ENCODE results near the gene ODAD4.
"Not testable (repeated sequence)": the region's sequence is repeated elsewhere in the genome, so short reads cannot be mapped to it uniquely, and the experiment has no call there.

Gene ODAD4

GRCh38 chr17:42002175-42002791 lies 71.9 kb downstream of the ODAD4 start:
- Histone ChIP-seq H3K4me1 (ENCODE audit: low read length) (peaks cover 11% of the 10 kb centered on the region), H2AFZ (ENCODE audit: low read depth, low read length) (no peak overlapping the region), H3K27me3 (ENCODE audit: low read depth, low read length) (no peaks in the 10 kb centered on the region), H3K27ac (ENCODE audit: low read length) (no peak overlapping the region), H3K4me2 (ENCODE audit: low read length) (no peak overlapping the region), H3K36me3 (replicated peaks; ENCODE audit: low read depth, low read length) (peaks cover 38% of the 10 kb centered on the region), H3K9me3 (ENCODE audit: insufficient read depth, low read length) (no peaks in the 10 kb centered on the region), H3K79me2 (ENCODE audit: low read length) (peaks cover 69% of the 10 kb centered on the region), H4K20me1 (ENCODE audit: insufficient read depth, low read length) (peaks cover 35% of the 10 kb centered on the region), H3K4me3 (ENCODE audit: low read length) (no peak overlapping the region), H3K9ac (ENCODE audit: low read length) (no peak overlapping the region)
- TF ChIP-seq EZH2phosphoT487 (IDR thresholded peaks at IDR 0.05; ENCODE audit: low read depth), result no peak
- TF ChIP-seq, protein P1, sequence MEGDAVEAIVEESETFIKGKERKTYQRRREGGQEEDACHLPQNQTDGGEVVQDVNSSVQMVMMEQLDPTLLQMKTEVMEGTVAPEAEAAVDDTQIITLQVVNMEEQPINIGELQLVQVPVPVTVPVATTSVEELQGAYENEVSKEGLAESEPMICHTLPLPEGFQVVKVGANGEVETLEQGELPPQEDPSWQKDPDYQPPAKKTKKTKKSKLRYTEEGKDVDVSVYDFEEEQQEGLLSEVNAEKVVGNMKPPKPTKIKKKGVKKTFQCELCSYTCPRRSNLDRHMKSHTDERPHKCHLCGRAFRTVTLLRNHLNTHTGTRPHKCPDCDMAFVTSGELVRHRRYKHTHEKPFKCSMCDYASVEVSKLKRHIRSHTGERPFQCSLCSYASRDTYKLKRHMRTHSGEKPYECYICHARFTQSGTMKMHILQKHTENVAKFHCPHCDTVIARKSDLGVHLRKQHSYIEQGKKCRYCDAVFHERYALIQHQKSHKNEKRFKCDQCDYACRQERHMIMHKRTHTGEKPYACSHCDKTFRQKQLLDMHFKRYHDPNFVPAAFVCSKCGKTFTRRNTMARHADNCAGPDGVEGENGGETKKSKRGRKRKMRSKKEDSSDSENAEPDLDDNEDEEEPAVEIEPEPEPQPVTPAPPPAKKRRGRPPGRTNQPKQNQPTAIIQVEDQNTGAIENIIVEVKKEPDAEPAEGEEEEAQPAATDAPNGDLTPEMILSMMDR (IDR thresholded peaks at IDR 0.05; ENCODE audit: low read depth, low read length), result no peak

DNA sequence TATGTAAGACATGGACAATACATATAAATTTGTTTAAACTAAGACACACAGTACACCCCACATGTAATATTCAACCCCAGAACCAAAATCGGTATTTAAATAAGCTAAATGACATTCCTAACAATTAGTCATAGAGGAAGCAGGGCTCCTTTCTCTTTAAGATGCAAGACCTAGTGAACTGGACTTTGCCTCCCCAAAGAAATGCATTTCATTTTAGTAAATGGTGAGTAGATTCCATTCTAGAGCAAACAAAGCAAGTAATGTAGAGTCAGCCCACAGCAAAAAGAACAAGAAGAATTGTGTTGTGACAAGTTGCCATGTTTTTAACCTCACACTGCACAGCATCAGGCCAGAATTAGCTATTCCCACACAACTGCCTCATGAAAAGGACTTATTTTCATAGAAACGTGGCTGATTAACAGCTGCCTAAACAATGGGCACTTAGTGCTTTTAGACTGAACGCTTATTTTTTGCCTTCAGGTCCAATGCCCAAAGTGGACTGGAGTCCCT lies 72.4 kb downstream of the ODAD4 start:
- Histone ChIP-seq H3K4me2 (ENCODE audit: low read length) (no peak overlapping the region), H3K4me1 (ENCODE audit: low read length) (peaks cover 5% of the 10 kb centered on the region; the same call in 1 of the 2 replicates), H3K9ac (ENCODE audit: low read length) (no peak overlapping the region), H4K20me1 (ENCODE audit: insufficient read depth, low read length) (peaks cover 37% of the 10 kb centered on the region), H3K79me2 (ENCODE audit: low read length) (peaks cover 75% of the 10 kb centered on the region), H3K36me3 (replicated peaks; ENCODE audit: low read depth, low read length) (peaks cover 36% of the 10 kb centered on the region), H3K27ac (ENCODE audit: low read length) (no peak overlapping the region), H3K27me3 (ENCODE audit: low read depth, low read length) (no peaks in the 10 kb centered on the region), H2AFZ (ENCODE audit: low read depth, low read length) (no peak overlapping the region), H3K4me3 (ENCODE audit: low read length) (no peak overlapping the region), H3K9me3 (ENCODE audit: insufficient read depth, low read length) (no peaks in the 10 kb centered on the region)
- TF ChIP-seq, protein P1 (IDR thresholded peaks at IDR 0.05; ENCODE audit: low read depth, low read length), result no peak
- no peak for TF ChIP-seq EZH2phosphoT487 (IDR thresholded peaks at IDR 0.05; ENCODE audit: low read depth)

DNA sequence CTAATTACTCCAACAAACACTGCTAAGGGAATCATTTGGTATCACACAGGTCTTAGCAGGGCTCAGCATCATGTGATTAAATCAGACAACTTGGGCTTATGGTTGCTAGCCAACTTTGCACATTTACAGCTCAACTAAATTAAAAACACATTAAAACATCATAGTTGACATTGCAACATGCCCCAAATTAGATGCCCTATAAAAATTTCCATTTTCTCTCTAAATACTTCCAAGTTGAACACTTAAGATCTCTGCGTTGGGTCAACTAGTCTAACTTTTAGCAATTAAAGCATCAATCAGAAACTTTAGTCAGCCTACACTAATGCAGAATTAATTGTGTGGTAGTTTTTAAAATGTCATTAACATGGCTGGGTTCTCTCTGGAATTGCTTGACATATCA lies 74.7 kb downstream of the ODAD4 start:
- H3K36me3 ChIP-seq (replicated peaks; ENCODE audit: low read depth, low read length), result peaks cover 29% of the 10 kb centered on the region
- H3K4me2 ChIP-seq (ENCODE audit: low read length), result no peak overlapping the region
- H3K27ac ChIP-seq (ENCODE audit: low read length), result no peak overlapping the region

GRCh38 chr17:42009170-42009569 lies 78.8 kb downstream of the ODAD4 start:
- no peaks in the 10 kb centered on the region for H3K4me1 ChIP-seq (ENCODE audit: low read length)
- no peak overlapping the region for H3K4me3 ChIP-seq (ENCODE audit: low read length)
- H3K79me2 ChIP-seq (ENCODE audit: low read length), result peaks cover 98% of the 10 kb centered on the region
- no peaks in the 10 kb centered on the region for H3K9me3 ChIP-seq (ENCODE audit: insufficient read depth, low read length)
- no peak overlapping the region for H3K4me2 ChIP-seq (ENCODE audit: low read length)
- H3K36me3 ChIP-seq (replicated peaks; ENCODE audit: low read depth, low read length), result peaks cover 3% of the 10 kb centered on the region
- no peak overlapping the region for H2AFZ ChIP-seq (ENCODE audit: low read depth, low read length)
- H3K9ac ChIP-seq (ENCODE audit: low read length), result no peak overlapping the region
- no peaks in the 10 kb centered on the region for H3K27me3 ChIP-seq (ENCODE audit: low read depth, low read length)
- H3K27ac ChIP-seq (ENCODE audit: low read length), result no peak overlapping the region
- H4K20me1 ChIP-seq (ENCODE audit: insufficient read depth, low read length), result peaks cover 66% of the 10 kb centered on the region
- TF ChIP-seq, protein P1 (IDR thresholded peaks at IDR 0.05; ENCODE audit: low read depth, low read length), result peak; percentile 59
- no peak for TF ChIP-seq EZH2phosphoT487 (IDR thresholded peaks at IDR 0.05; ENCODE audit: low read depth)

More for the DNA sequence above, 74.7 kb downstream of the ODAD4 start:
- Histone ChIP-seq H3K4me3 (ENCODE audit: low read length) (no peak overlapping the region), H3K4me1 (ENCODE audit: low read length) (no peaks in the 10 kb centered on the region), H4K20me1 (ENCODE audit: insufficient read depth, low read length) (peaks cover 50% of the 10 kb centered on the region), H3K27me3 (ENCODE audit: low read depth, low read length) (no peaks in the 10 kb centered on the region), H3K9me3 (ENCODE audit: insufficient read depth, low read length) (no peaks in the 10 kb centered on the region), H2AFZ (ENCODE audit: low read depth, low read length) (no peak overlapping the region), H3K79me2 (ENCODE audit: low read length) (peaks cover 96% of the 10 kb centered on the region), H3K9ac (ENCODE audit: low read length) (no peak overlapping the region)
- TF ChIP-seq, protein P1 (IDR thresholded peaks at IDR 0.05; ENCODE audit: low read depth, low read length), result no peak
- TF ChIP-seq EZH2phosphoT487 (IDR thresholded peaks at IDR 0.05; ENCODE audit: low read depth), result no peak

DNA sequence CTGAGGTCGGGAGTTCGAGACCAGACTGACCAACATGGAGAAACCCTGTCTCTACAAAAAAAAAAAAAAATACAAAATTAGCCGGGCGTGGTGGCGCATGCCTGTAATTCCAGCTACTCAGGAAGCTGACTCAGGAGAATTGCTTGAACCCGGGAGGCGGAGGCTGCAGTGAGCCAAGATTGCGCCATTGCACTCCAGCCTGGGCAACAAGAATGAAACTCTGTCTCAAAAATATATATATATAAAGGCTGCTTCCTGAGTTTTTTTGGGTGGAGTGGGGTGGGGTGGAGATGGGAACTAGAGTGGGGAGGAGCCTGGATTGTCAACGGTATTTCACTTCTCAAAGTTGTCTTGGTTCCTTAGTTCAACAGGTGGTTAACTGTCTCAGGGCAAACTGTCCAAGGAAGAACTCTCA lies 79.9 kb downstream of the ODAD4 start:
- not testable (repeated sequence) for H3K27me3 ChIP-seq (ENCODE audit: low read depth, low read length); H3K36me3 ChIP-seq (replicated peaks; ENCODE audit: low read depth, low read length); H3K9me3 ChIP-seq (ENCODE audit: insufficient read depth, low read length); H3K4me3 ChIP-seq (ENCODE audit: low read length); H3K4me2 ChIP-seq (ENCODE audit: low read length); H3K9ac ChIP-seq (ENCODE audit: low read length); H3K27ac ChIP-seq (ENCODE audit: low read length); H2AFZ ChIP-seq (ENCODE audit: low read depth, low read length)
- H3K4me1 ChIP-seq (ENCODE audit: low read length), result peaks cover 11% of the 10 kb centered on the region
- H3K79me2 ChIP-seq (ENCODE audit: low read length), result peaks cover 98% of the 10 kb centered on the region
- H4K20me1 ChIP-seq (ENCODE audit: insufficient read depth, low read length), result peaks cover 55% of the 10 kb centered on the region
